ENCODE results near the gene SUSD1. TPM values are rescaled to one million over a fixed set of nuclear protein-coding genes. Genes with fewer than 3 reads are reported as not detected.

Gene SUSD1
- polyA plus RNA-seq, 1 donor from 2014 or later = 2.0 TPM

- Histone ChIP-seq H3K4me2 (ENCODE audit: low read length) (no peak overlapping the region), H3K36me3 (ENCODE audit: insufficient read depth, low read length) (no peaks in the 10 kb centered on the region), H3K27me3 (ENCODE audit: insufficient read depth, low read depth, low read length) (no peaks in the 10 kb centered on the region), H2AFZ (ENCODE audit: low read depth, low read length) (no peak overlapping the region), H3K9me2 (ENCODE audit: insufficient read depth, low read length) (no peaks in the 10 kb centered on the region), H3K79me2 (replicated peaks; ENCODE audit: insufficient read depth, low read length) (no peaks in the 10 kb centered on the region), H3K4me3 (ENCODE audit: low read length) (no peak overlapping the region), H3K9ac (ENCODE audit: low read length) (no peak overlapping the region), H4K20me1 (ENCODE audit: insufficient read depth) (no peaks in the 10 kb centered on the region), H3K27ac (ENCODE audit: low read length) (peak overlapping the region; percentile 55), H3K9me3 (ENCODE audit: low read length) (no peaks in the 10 kb centered on the region), H3F3A (ENCODE audit: insufficient read depth, low read length, poor library complexity, severe bottlenecking) (peaks cover 4% of the 10 kb centered on the region)
- no peak for TF ChIP-seq REST (IDR thresholded peaks at IDR 0.05; ENCODE audit: borderline replicate concordance)
- TF ChIP-seq EP300 (conservative IDR thresholded peaks at IDR 0.05; ENCODE audit: poor library complexity, severe bottlenecking) = no peak
- no peak for TF ChIP-seq RAD21 (conservative IDR thresholded peaks at IDR 0.05)
- no peak for TF ChIP-seq CTCF (IDR thresholded peaks at IDR 0.05; ENCODE audit: poor library complexity, severe bottlenecking)
- TF ChIP-seq MXI1 (conservative IDR thresholded peaks at IDR 0.05; ENCODE audit: poor library complexity, severe bottlenecking) = no peak
- no peak for TF ChIP-seq POLR2AphosphoS5 (IDR thresholded peaks at IDR 0.05)
Observed at GRCh38 chr9:112119225-112120029, 55.7 kb downstream of the SUSD1 start.

- Histone ChIP-seq H4K20me1 (ENCODE audit: insufficient read depth) (no peaks in the 10 kb centered on the region), H3K9me3 (ENCODE audit: low read length) (no peaks in the 10 kb centered on the region), H3K9me2 (ENCODE audit: insufficient read depth, low read length) (no peaks in the 10 kb centered on the region), H3K79me2 (replicated peaks; ENCODE audit: insufficient read depth, low read length) (no peaks in the 10 kb centered on the region), H3K4me3 (ENCODE audit: low read length) (no peak overlapping the region), H3K27me3 (ENCODE audit: insufficient read depth, low read depth, low read length) (no peaks in the 10 kb centered on the region), H3K27ac (ENCODE audit: low read length) (no peak overlapping the region), H3K9ac (ENCODE audit: low read length) (no peak overlapping the region), H2AFZ (ENCODE audit: low read depth, low read length) (no peak overlapping the region), H3K4me2 (ENCODE audit: low read length) (no peak overlapping the region), H3K36me3 (ENCODE audit: insufficient read depth, low read length) (no peaks in the 10 kb centered on the region), H3F3A (ENCODE audit: insufficient read depth, low read length, poor library complexity, severe bottlenecking) (peaks cover 4% of the 10 kb centered on the region)
- TF ChIP-seq TAF1 (IDR thresholded peaks at IDR 0.05; ENCODE audit: low read depth) (no peak), MXI1 (conservative IDR thresholded peaks at IDR 0.05; ENCODE audit: poor library complexity, severe bottlenecking) (no peak), CTCF (IDR thresholded peaks at IDR 0.05; ENCODE audit: poor library complexity, severe bottlenecking) (no peak)
Observed at GRCh38 chr9:112118009-112118408, 57.1 kb downstream of the SUSD1 start.

Data from neural cell (in vitro differentiated cells).